CD8-positive, alpha-beta memory T cell (primary cell): ENCODE results near the gene PFKP. TPM values are rescaled to one million over a fixed set of nuclear protein-coding genes. Genes with fewer than 3 reads are reported as not detected.
"Not testable (repeated sequence)": the region's sequence is repeated elsewhere in the genome, so short reads cannot be mapped to it uniquely, and the experiment has no call there.

Source experiments
- CTCF ChIA-PET: fragments of 350-600 bp; sonication (Branson Sonifier 250); formaldehyde crosslinking; loops from one replicate; lab custom pipeline; 2021; ENCODE audit warnings: antibody characterized with exemption; lab: Charles Lee
- POLR2A ChIA-PET: fragments of 350-600 bp; sonication (Branson Sonifier 250); formaldehyde crosslinking; loops from one replicate; lab custom pipeline; 2021; ENCODE audit warnings: antibody characterized with exemption; lab: Charles Lee
- DNase-seq, 5 donors: peaks; one replicate each; pipeline versions ENCODE4 v3.0.0 to v3.0.0-alpha.2; 2020 to 2022; ENCODE audit warnings: mixed read lengths in 1 of 5
- H3K27ac ChIP-seq: one replicate; pipeline ENCODE4 v1.7.0; 2013; ENCODE audit warnings: low read depth, mild to moderate bottlenecking, low read length, moderate library complexity
- H3K27me3 ChIP-seq: 2 replicates; pipeline ENCODE4 v1.7.0; 2013; ENCODE audit warnings: low read length, mild to moderate bottlenecking; ENCODE audit not compliant: insufficient read depth, poor library complexity, severe bottlenecking
- H3K36me3 ChIP-seq: 2 replicates; pipeline ENCODE4 v1.7.0; 2013; ENCODE audit warnings: mild to moderate bottlenecking, low read length, moderate library complexity; ENCODE audit not compliant: insufficient read depth
- H3K4me1 ChIP-seq: 2 replicates; pipeline ENCODE4 v1.7.0; 2013; ENCODE audit warnings: mild to moderate bottlenecking, low read length, moderate library complexity; ENCODE audit not compliant: insufficient read depth
- H3K4me3 ChIP-seq: 2 replicates; pipeline ENCODE4 v1.7.0; 2013; ENCODE audit warnings: mild to moderate bottlenecking, low read length
- H3K9me3 ChIP-seq: 2 replicates; pipeline ENCODE4 v1.7.0; 2013; ENCODE audit warnings: mild to moderate bottlenecking, low read length
- H3K27ac Mint-ChIP-seq, 8 donors: one replicate each; pipeline ENCODE4 v1.8.0; 2020 to 2021; ENCODE audit warnings: mixed read lengths in 8 of 8, mild to moderate bottlenecking in 6 of 8, inconsistent platforms in 3 of 8, moderate library complexity in 3 of 8
- H3K27me3 Mint-ChIP-seq, 2 donors: one replicate each; pipeline ENCODE4 v1.8.0; 2020 to 2021; ENCODE audit warnings: mixed read lengths in 2 of 2, mild to moderate bottlenecking in 1 of 2, moderate library complexity in 1 of 2
- H3K36me3 Mint-ChIP-seq, 3 donors: one replicate each; pipeline ENCODE4 v1.8.0; 2020 to 2021; ENCODE audit warnings: mixed read lengths in 3 of 3, inconsistent platforms in 1 of 3, mild to moderate bottlenecking in 1 of 3
- H3K4me1 Mint-ChIP-seq, 3 donors: one replicate each; pipeline ENCODE4 v1.8.0; 2020 to 2021; ENCODE audit warnings: mixed read lengths in 3 of 3, inconsistent platforms in 1 of 3, mild to moderate bottlenecking in 1 of 3
- H3K4me3 Mint-ChIP-seq, 7 donors: one replicate each; pipeline ENCODE4 v1.8.0; 2020 to 2021; ENCODE audit warnings: mixed read lengths in 7 of 7, mild to moderate bottlenecking in 6 of 7, moderate library complexity in 4 of 7, inconsistent platforms in 2 of 7
- H3K9me3 Mint-ChIP-seq, 5 donors: one replicate each; pipeline ENCODE4 v1.8.0; 2020 to 2022; ENCODE audit warnings: mixed read lengths in 5 of 5, mild to moderate bottlenecking in 3 of 5, moderate library complexity in 2 of 5, inconsistent platforms in 1 of 5
- polyA plus RNA-seq: library from polyadenylated mRNA; unstranded; fragments of 300-500 nt; fragmentation: Illumina TruSeq; gene quantifications from one replicate; pipeline ENCODE4 v1.2.3, GENCODE V29; 2021
- total RNA-seq, 2 experiments: library from RNA; stranded (reverse); gene quantifications; one replicate each; pipeline ENCODE4 v1.2.3, GENCODE V29; 2021

The PFKP gene
- total and polyA plus RNA-seq, 3 experiments from 2014 or later, result 61.6 to 187 (median 180) TPM

- H3K27ac ChIP-seq, result no peak overlapping the region
- H3K4me1 ChIP-seq, result no peaks in the 10 kb centered on the region
- Mint-ChIP-seq H3K27me3 (no peaks in the 10 kb centered on the region), H3K4me1 (peaks cover 0 to 1% (median 0%) of the 10 kb centered on the region in 3 donors), H3K4me3 (no peak overlapping the region), H3K9me3 (no peaks in the 10 kb centered on the region), H3K27ac (no peak overlapping the region), H3K36me3 (peaks cover 14 to 81% (median 23%) of the 10 kb centered on the region in 3 donors)
- POLR2A ChIA-PET, result no interaction called here
- no peak for DNase-seq
- H3K27me3 ChIP-seq, result no peaks in the 10 kb centered on the region
- no peaks in the 10 kb centered on the region for H3K9me3 ChIP-seq
- CTCF ChIA-PET, result no interaction called here
- no peak overlapping the region for H3K4me3 ChIP-seq
- peaks cover 33% of the 10 kb centered on the region for H3K36me3 ChIP-seq
These were observed 38.6 kb downstream of the PFKP start for GRCh38 chr10:3105905-3106304.

- H3K36me3 Mint-ChIP-seq, result peaks cover 16 to 81% (median 25%) of the 10 kb centered on the region in 3 donors
These were observed 39.0 kb downstream of the PFKP start for GRCh38 chr10:3106328-3106727.

GRCh38 chr10:3106928-3107425 lies 39.6 kb downstream of the PFKP start:
- ChIA-PET POLR2A (no interaction called here), CTCF (no interaction called here)
- Mint-ChIP-seq H3K4me1 (no peaks in the 10 kb centered on the region), H3K36me3 (peaks cover 16 to 83% (median 23%) of the 10 kb centered on the region in 3 donors), H3K4me3 (no peak overlapping the region), H3K9me3 (no peaks in the 10 kb centered on the region), H3K27ac (no peak overlapping the region), H3K27me3 (no peaks in the 10 kb centered on the region)
- H3K36me3 ChIP-seq, result peaks cover 42% of the 10 kb centered on the region
- no peak overlapping the region for H3K27ac ChIP-seq
- no peak for DNase-seq
- no peaks in the 10 kb centered on the region for H3K9me3 ChIP-seq
- no peaks in the 10 kb centered on the region for H3K4me1 ChIP-seq
- no peaks in the 10 kb centered on the region for H3K27me3 ChIP-seq
- no peak overlapping the region for H3K4me3 ChIP-seq

More at GRCh38 chr10:3106328-3106727, 39.0 kb downstream of the PFKP start:
- H3K27me3 Mint-ChIP-seq, DNase-seq, H3K9me3 Mint-ChIP-seq, H3K4me3 ChIP-seq, H3K4me3 Mint-ChIP-seq, H3K4me1 ChIP-seq, H3K9me3 ChIP-seq, POLR2A ChIA-PET, H3K27me3 ChIP-seq, H3K27ac Mint-ChIP-seq, H3K27ac ChIP-seq, CTCF ChIA-PET, H3K4me1 Mint-ChIP-seq: not testable (repeated sequence)
- peaks cover 38% of the 10 kb centered on the region for H3K36me3 ChIP-seq

GRCh38 chr10:3107426-3107961 lies 40.1 kb downstream of the PFKP start:
- POLR2A ChIA-PET, result no interaction called here

GRCh38 chr10:3108033-3108432 lies 40.7 kb downstream of the PFKP start:
- Mint-ChIP-seq H3K4me1 (no peaks in the 10 kb centered on the region), H3K9me3 (no peaks in the 10 kb centered on the region), H3K4me3 (no peak overlapping the region), H3K27ac (no peak overlapping the region), H3K27me3 (no peaks in the 10 kb centered on the region), H3K36me3 (peaks cover 13 to 85% (median 20%) of the 10 kb centered on the region in 3 donors)
- DNase-seq, result no peak
- CTCF ChIA-PET, result no interaction called here
- Histone ChIP-seq H3K27me3 (no peaks in the 10 kb centered on the region), H3K36me3 (peaks cover 38% of the 10 kb centered on the region), H3K9me3 (no peaks in the 10 kb centered on the region), H3K4me1 (no peaks in the 10 kb centered on the region), H3K27ac (no peak overlapping the region), H3K4me3 (no peak overlapping the region)
- POLR2A ChIA-PET, result no interaction called here

More at GRCh38 chr10:3107426-3107961, 40.1 kb downstream of the PFKP start:
- Mint-ChIP-seq H3K9me3 (no peaks in the 10 kb centered on the region), H3K36me3 (peaks cover 16 to 85% (median 23%) of the 10 kb centered on the region in 3 donors), H3K4me1 (no peaks in the 10 kb centered on the region), H3K4me3 (no peak overlapping the region), H3K27ac (no peak overlapping the region), H3K27me3 (no peaks in the 10 kb centered on the region)
- Histone ChIP-seq H3K4me1 (no peaks in the 10 kb centered on the region), H3K27ac (no peak overlapping the region), H3K9me3 (no peaks in the 10 kb centered on the region), H3K4me3 (no peak overlapping the region), H3K36me3 (peaks cover 42% of the 10 kb centered on the region), H3K27me3 (no peaks in the 10 kb centered on the region)
- DNase-seq, result no peak
- CTCF ChIA-PET, result no interaction called here

GRCh38 chr10:3108575-3109105 lies 41.3 kb downstream of the PFKP start:
- peaks cover 11 to 85% (median 18%) of the 10 kb centered on the region in 3 donors for H3K36me3 Mint-ChIP-seq

GRCh38 chr10:3109196-3109595 lies 41.8 kb downstream of the PFKP start:
- Histone ChIP-seq H3K27ac (no peak overlapping the region), H3K4me1 (no peaks in the 10 kb centered on the region), H3K36me3 (peaks cover 45% of the 10 kb centered on the region), H3K27me3 (no peaks in the 10 kb centered on the region), H3K9me3 (no peaks in the 10 kb centered on the region), H3K4me3 (no peak overlapping the region)
- no peak for DNase-seq
- Mint-ChIP-seq H3K4me3 (no peak overlapping the region), H3K9me3 (no peaks in the 10 kb centered on the region), H3K36me3 (peaks cover 11 to 85% (median 15%) of the 10 kb centered on the region in 3 donors), H3K27me3 (no peaks in the 10 kb centered on the region), H3K27ac (no peak overlapping the region), H3K4me1 (no peaks in the 10 kb centered on the region)
- POLR2A ChIA-PET, result no interaction called here
- CTCF ChIA-PET, result no interaction called here

More at GRCh38 chr10:3108575-3109105, 41.3 kb downstream of the PFKP start:
- Mint-ChIP-seq H3K9me3 (no peaks in the 10 kb centered on the region), H3K4me3 (no peak overlapping the region), H3K4me1 (no peaks in the 10 kb centered on the region), H3K27ac (peak overlapping the region in 1 of 8 donors; percentile 83), H3K27me3 (no peaks in the 10 kb centered on the region)
- H3K4me1 ChIP-seq, result no peaks in the 10 kb centered on the region
- no peak overlapping the region for H3K27ac ChIP-seq
- ChIA-PET CTCF (no interaction called here), POLR2A (no interaction called here)
- no peak for DNase-seq
- no peak overlapping the region for H3K4me3 ChIP-seq
- H3K9me3 ChIP-seq, result no peaks in the 10 kb centered on the region
- no peaks in the 10 kb centered on the region for H3K27me3 ChIP-seq
- H3K36me3 ChIP-seq, result peaks cover 44% of the 10 kb centered on the region

GRCh38 chr10:3109633-3110032 lies 42.3 kb downstream of the PFKP start:
- Mint-ChIP-seq H3K27ac (peak overlapping the region in 1 of 8 donors; percentile 27), H3K36me3 (peaks cover 10 to 85% (median 11%) of the 10 kb centered on the region in 3 donors), H3K4me1 (no peaks in the 10 kb centered on the region), H3K9me3 (no peaks in the 10 kb centered on the region), H3K4me3 (no peak overlapping the region), H3K27me3 (no peaks in the 10 kb centered on the region)
- ChIA-PET CTCF (no interaction called here), POLR2A (no interaction called here)
- Histone ChIP-seq H3K4me3 (no peak overlapping the region), H3K27me3 (no peaks in the 10 kb centered on the region), H3K36me3 (peaks cover 45% of the 10 kb centered on the region), H3K9me3 (no peaks in the 10 kb centered on the region), H3K4me1 (no peaks in the 10 kb centered on the region), H3K27ac (no peak overlapping the region)
- DNase-seq, result no peak
